Left ventricle myocardium inferior (tissue), 1 donor: ENCODE results near the gene KIF26A. TPM values are rescaled to one million over a fixed set of nuclear protein-coding genes. Genes with fewer than 3 reads are reported as not detected.

Source experiments
- DNase-seq: peaks from one replicate; pipeline ENCODE4 v3.0.0-alpha.2; 2020
- H3K27ac ChIP-seq: fragments of 200-600 bp; replicated peaks from 2 replicates; pipeline ENCODE4 v1.8.0; 2021
- H3K27me3 ChIP-seq: fragments of 200-600 bp; 2 replicates; pipeline ENCODE4 v1.8.0; 2021; ENCODE audit warnings: low read depth
- H3K36me3 ChIP-seq: fragments of 200-600 bp; 2 replicates; pipeline ENCODE4 v1.8.0; 2021
- H3K4me1 ChIP-seq: fragments of 200-600 bp; 2 replicates; pipeline ENCODE4 v1.8.0; 2021
- H3K4me3 ChIP-seq: fragments of 200-600 bp; 2 replicates; pipeline ENCODE4 v1.8.0; 2021; ENCODE audit warnings: mild to moderate bottlenecking, moderate library complexity
- H3K9me3 ChIP-seq: fragments of 200-600 bp; replicated peaks from 2 replicates; pipeline ENCODE4 v1.8.0; 2021
- CTCF ChIP-seq: fragments of 200-600 bp; IDR thresholded peaks from 2 replicates; pipeline ENCODE4 v1.8.0; 2021; ENCODE audit warnings: antibody characterized with exemption, mild to moderate bottlenecking, borderline replicate concordance
- intact Hi-C: fragments of 100-400 bp; cut with micrococcal nuclease; formaldehyde crosslinking; loops from one replicate; pipeline ENCODE4 v1.11.0; 2022
- total RNA-seq: library from RNA; stranded (reverse); fragmentation: NEBNext Ultra II Directional; extraction: Animal tissue kit (Norgen Biotek cat#: 25700); gene quantifications from one replicate; pipeline ENCODE4 v1.2.1, GENCODE V29; 2021
- donor health status: DM: no; HTN: yes; CAD: no; lungs with severe emphysema.

Gene KIF26A
- total RNA-seq, 1 donor from 2014 or later, result 6.5 TPM

- no peak for DNase-seq
- H3K9me3 ChIP-seq, result no peaks in the 10 kb centered on the region
- no peak overlapping the region for H3K27ac ChIP-seq
- H3K36me3 ChIP-seq, result no peaks in the 10 kb centered on the region
- no peaks in the 10 kb centered on the region for H3K27me3 ChIP-seq
- no peak for TF ChIP-seq CTCF
- H3K4me3 ChIP-seq, result no peak overlapping the region
- intact Hi-C loops, result no loop called here
- H3K4me1 ChIP-seq, result peaks cover 57% of the 10 kb centered on the region
Observed at GRCh38 chr14:104144911-104145825, 6.8 kb downstream of the KIF26A start.

- no peaks in the 10 kb centered on the region for H3K27me3 ChIP-seq
- H3K9me3 ChIP-seq, result no peaks in the 10 kb centered on the region
- H3K4me3 ChIP-seq, result no peak overlapping the region
- no peak for DNase-seq
- H3K36me3 ChIP-seq, result no peaks in the 10 kb centered on the region
- H3K4me1 ChIP-seq, result peaks cover 57% of the 10 kb centered on the region
- intact Hi-C loops, result no loop called here
- no peak overlapping the region for H3K27ac ChIP-seq
- TF ChIP-seq CTCF, result no peak
Observed at GRCh38 chr14:104145826-104146601, 7.6 kb downstream of the KIF26A start.

GRCh38 chr14:104146651-104147345, 8.4 kb downstream of the KIF26A start:
- DNase-seq, result peak; percentile 13

GRCh38 chr14:104147346-104148125, 9.1 kb downstream of the KIF26A start:
- Histone ChIP-seq H3K4me3 (no peak overlapping the region), H3K9me3 (no peaks in the 10 kb centered on the region), H3K36me3 (no peaks in the 10 kb centered on the region), H3K27ac (no peak overlapping the region), H3K4me1 (peaks cover 64% of the 10 kb centered on the region), H3K27me3 (no peaks in the 10 kb centered on the region)
- TF ChIP-seq CTCF, result no peak
- peak; percentile 10 for DNase-seq
- intact Hi-C loops, result no loop called here

More at GRCh38 chr14:104146651-104147345, 8.4 kb downstream of the KIF26A start:
- Histone ChIP-seq H3K4me3 (no peak overlapping the region), H3K36me3 (no peaks in the 10 kb centered on the region), H3K4me1 (peaks cover 64% of the 10 kb centered on the region), H3K27ac (no peak overlapping the region), H3K9me3 (no peaks in the 10 kb centered on the region), H3K27me3 (no peaks in the 10 kb centered on the region)
- intact Hi-C loops, result no loop called here
- no peak for TF ChIP-seq CTCF
